Activated CD4-positive, alpha-beta T cell treated with anti-CD3 and anti-CD28 coated beads for 36 hours (primary cell): ENCODE results near the gene MSMP. TPM values are rescaled to one million over a fixed set of nuclear protein-coding genes. Genes with fewer than 3 reads are reported as not detected.

ENCODE experiments used
- ATAC-seq: fragments of 200-7000 bp; cut with Tn5 transposase; one replicate; pipeline ENCODE4 v1.10.0; 2021; ENCODE audit warnings: mild to moderate bottlenecking, moderate library complexity
- CTCF ChIA-PET: fragments of 350-600 bp; sonication (Branson Sonifier 250); formaldehyde crosslinking; loops from one replicate; lab custom pipeline; 2021; ENCODE audit warnings: antibody characterized with exemption; lab: Charles Lee
- POLR2A ChIA-PET: fragments of 350-600 bp; sonication (Branson Sonifier 250); formaldehyde crosslinking; loops from one replicate; lab custom pipeline; 2021; ENCODE audit warnings: antibody characterized with exemption, inconsistent platforms; lab: Charles Lee
- DNase-seq: peaks from one replicate; pipeline ENCODE4 v3.0.0-alpha.2; 2020
- H3K27ac Mint-ChIP-seq: one replicate; pipeline ENCODE4 v1.8.0; 2021; ENCODE audit warnings: mixed read lengths
- H3K27me3 Mint-ChIP-seq: one replicate; pipeline ENCODE4 v1.8.0; 2021; ENCODE audit warnings: mixed read lengths
- H3K36me3 Mint-ChIP-seq: one replicate; pipeline ENCODE4 v1.8.0; 2021; ENCODE audit warnings: low read depth, mixed read lengths
- H3K4me1 Mint-ChIP-seq: one replicate; pipeline ENCODE4 v1.8.0; 2021; ENCODE audit warnings: mixed read lengths
- H3K4me3 Mint-ChIP-seq: one replicate; pipeline ENCODE4 v1.8.0; 2021; ENCODE audit warnings: mild to moderate bottlenecking, moderate library complexity, mixed read lengths
- H3K9me3 Mint-ChIP-seq: one replicate; pipeline ENCODE4 v1.8.0; 2021; ENCODE audit warnings: low read depth, mixed read lengths
- intact Hi-C, 2 experiments: fragments of 100-400 bp; cut with DNase I in 1 of 2; cut with micrococcal nuclease in 1 of 2; formaldehyde crosslinking; loops; one replicate each; pipeline versions ENCODE4 v1.14.2 to v1.15.1; 2022 to 2024; cut with DNase I, micrococcal nuclease
- total RNA-seq, 2 experiments: library from RNA; stranded (reverse); gene quantifications; one replicate each; pipeline ENCODE4 v1.2.3, GENCODE V29; 2021

MSMP gene
- under 1 TPM in 1 of 2 experiments, not detected in 1; 0.39 TPM for total RNA-seq

GRCh38 chr9:35754264-35754663 is at the start of gene MSMP:
Gene MSMP, minus strand, starts transcription at chr9:35754276. Its CDS starts 147 bp downstream, at chr9:35754129.
- ChIA-PET CTCF (interaction anchor here (1.2 to 1.8 kb wide), 3 partner anchors 8 to 58 kb away, joined by 3 to 5 read pairs (median 4); no protein-coding TSS in a partner anchor), POLR2A (no interaction called here)
- peaks cover 24% of the 10 kb centered on the region for H3K36me3 Mint-ChIP-seq
- peaks cover 33% of the 10 kb centered on the region for H3K4me1 Mint-ChIP-seq
- ATAC-seq (no peak), DNase-seq (no peak)
- intact Hi-C loops, result loop anchor here in 1 of 2 experiments (10.0 kb wide), 1 partner anchor 651 kb away; the partner anchor contains the start of gene RNF38
- no peaks in the 10 kb centered on the region for H3K27me3 Mint-ChIP-seq
- no peak within 1 kb of the TSS for H3K27ac Mint-ChIP-seq
- no peaks in the 10 kb centered on the region for H3K9me3 Mint-ChIP-seq
- H3K4me3 Mint-ChIP-seq, result no peak within 1 kb of the TSS

- Mint-ChIP-seq H3K4me1 (peaks cover 22% of the 10 kb centered on the region), H3K27me3 (no peaks in the 10 kb centered on the region), H3K9me3 (no peaks in the 10 kb centered on the region), H3K36me3 (peaks cover 24% of the 10 kb centered on the region), H3K4me3 (no peak overlapping the region), H3K27ac (no peak overlapping the region)
- intact Hi-C loops, result no loop called here
- POLR2A ChIA-PET, result no interaction called here
- CTCF ChIA-PET, result interaction anchor here (1.2 kb wide), 1 partner anchor 11 kb away, joined by 3 read pairs; no protein-coding TSS in a partner anchor
- no peak for DNase-seq
- ATAC-seq, result no peak
Observed at GRCh38 chr9:35801328-35802128, 47.5 kb upstream of the MSMP start.

GRCh38 chr9:35800530-35800929 is 46.5 kb upstream of the MSMP start:
- DNase-seq (no peak), ATAC-seq (no peak)
- ChIA-PET CTCF (interaction anchor here (0.5 to 1.2 kb wide), 3 partner anchors 10 to 148 kb away, joined by 3 read pairs; no protein-coding TSS in a partner anchor), POLR2A (interaction anchor here (0.6 kb wide), 1 partner anchor 211 kb away, joined by 3 read pairs; no protein-coding TSS in a partner anchor)
- Mint-ChIP-seq H3K27me3 (no peaks in the 10 kb centered on the region), H3K9me3 (no peaks in the 10 kb centered on the region), H3K4me3 (no peak overlapping the region), H3K36me3 (peaks cover 18% of the 10 kb centered on the region), H3K27ac (no peak overlapping the region), H3K4me1 (peaks cover 22% of the 10 kb centered on the region)
- intact Hi-C loops, result no loop called here

GRCh38 chr9:35798658-35799374 is 44.7 kb upstream of the MSMP start:
- DNase-seq (peak; percentile 73), ATAC-seq (peak; percentile 99)
- H3K36me3 Mint-ChIP-seq, result peaks cover 18% of the 10 kb centered on the region
- ChIA-PET POLR2A (interaction anchor here (0.9 kb wide), 2 partner anchors 15 to 49 kb away, joined by 3 read pairs; no protein-coding TSS in a partner anchor), CTCF (interaction anchor here (0.6 to 1.4 kb wide), 7 partner anchors 8 to 149 kb away, joined by 3 to 6 read pairs (median 3); partner anchors contain the start of gene HINT2)
- no peak overlapping the region for H3K4me3 Mint-ChIP-seq
- no peaks in the 10 kb centered on the region for H3K9me3 Mint-ChIP-seq
- H3K4me1 Mint-ChIP-seq, result peaks cover 25% of the 10 kb centered on the region
- H3K27me3 Mint-ChIP-seq, result no peaks in the 10 kb centered on the region
- intact Hi-C loops, result no loop called here
- peak overlapping the region; percentile 65 for H3K27ac Mint-ChIP-seq

- Mint-ChIP-seq H3K36me3 (peaks cover 20% of the 10 kb centered on the region), H3K9me3 (no peaks in the 10 kb centered on the region), H3K4me3 (no peak overlapping the region), H3K4me1 (peaks cover 25% of the 10 kb centered on the region), H3K27me3 (no peaks in the 10 kb centered on the region), H3K27ac (no peak overlapping the region)
- intact Hi-C loops, result no loop called here
- DNase-seq, result no peak
- CTCF ChIA-PET, result interaction anchor here (0.7 to 1.4 kb wide), 3 partner anchors 17 to 211 kb away, joined by 3 to 5 read pairs (median 3); partner anchors contain the start of gene HINT2
- ATAC-seq, result no peak
- POLR2A ChIA-PET, result no interaction called here
Observed at GRCh38 chr9:35797311-35798109, 43.4 kb upstream of the MSMP start.

- no peak overlapping the region for H3K4me3 Mint-ChIP-seq
- CTCF ChIA-PET, result interaction anchor here (1.5 kb wide), 1 partner anchor 87 kb away, joined by 4 read pairs; no protein-coding TSS in a partner anchor
Observed at GRCh38 chr9:35795695-35796094, 41.6 kb upstream of the MSMP start.

GRCh38 chr9:35793461-35793860 is 39.4 kb upstream of the MSMP start:
- Mint-ChIP-seq H3K36me3 (peaks cover 2% of the 10 kb centered on the region), H3K9me3 (no peaks in the 10 kb centered on the region), H3K27me3 (no peaks in the 10 kb centered on the region), H3K27ac (no peak overlapping the region), H3K4me3 (no peak overlapping the region), H3K4me1 (peaks cover 15% of the 10 kb centered on the region)
- ChIA-PET POLR2A (no interaction called here), CTCF (interaction anchor here (0.9 to 1.0 kb wide), 2 partner anchors 89 to 239 kb away, joined by 3 to 6 read pairs; no protein-coding TSS in a partner anchor)
- ATAC-seq (no peak), DNase-seq (no peak)
- intact Hi-C loops, result no loop called here

More at GRCh38 chr9:35795695-35796094, 41.6 kb upstream of the MSMP start:
- intact Hi-C loops, result loop anchor here in 1 of 2 experiments (2.0 kb wide), 1 partner anchor 21 kb away; no protein-coding TSS in a partner anchor
- Mint-ChIP-seq H3K27ac (no peak overlapping the region), H3K27me3 (no peaks in the 10 kb centered on the region), H3K4me1 (peaks cover 25% of the 10 kb centered on the region), H3K9me3 (no peaks in the 10 kb centered on the region), H3K36me3 (peaks cover 10% of the 10 kb centered on the region)
- POLR2A ChIA-PET, result no interaction called here
- ATAC-seq, result no peak
- DNase-seq, result no peak

- H3K36me3 Mint-ChIP-seq, result peaks cover 2% of the 10 kb centered on the region
- peaks cover 10% of the 10 kb centered on the region for H3K4me1 Mint-ChIP-seq
- ChIA-PET CTCF (interaction anchor here (0.6 to 1.6 kb wide), 4 partner anchors 89 to 1186 kb away, joined by 3 to 6 read pairs (median 4); no protein-coding TSS in a partner anchor), POLR2A (no interaction called here)
- H3K27ac Mint-ChIP-seq, result no peak overlapping the region
- ATAC-seq, result no peak
- H3K4me3 Mint-ChIP-seq, result no peak overlapping the region
- H3K27me3 Mint-ChIP-seq, result no peaks in the 10 kb centered on the region
- no peak for DNase-seq
- intact Hi-C loops, result no loop called here
- H3K9me3 Mint-ChIP-seq, result no peaks in the 10 kb centered on the region
Observed at GRCh38 chr9:35792826-35793225, 38.8 kb upstream of the MSMP start.

- ChIA-PET CTCF (interaction anchor here (0.6 to 1.6 kb wide), 5 partner anchors 32 to 1186 kb away, joined by 3 to 5 read pairs (median 3); no protein-coding TSS in a partner anchor), POLR2A (interaction anchor here (0.5 kb wide), 1 partner anchor 1147 kb away, joined by 6 read pairs; no protein-coding TSS in a partner anchor)
- H3K36me3 Mint-ChIP-seq, result peaks cover 2% of the 10 kb centered on the region
- ATAC-seq (no peak), DNase-seq (no peak)
- no peaks in the 10 kb centered on the region for H3K27me3 Mint-ChIP-seq
- no peak overlapping the region for H3K27ac Mint-ChIP-seq
- no peak overlapping the region for H3K4me3 Mint-ChIP-seq
- H3K4me1 Mint-ChIP-seq, result peaks cover 7% of the 10 kb centered on the region
- no peaks in the 10 kb centered on the region for H3K9me3 Mint-ChIP-seq
- intact Hi-C loops, result no loop called here
Observed at GRCh38 chr9:35792024-35792813, 38.1 kb upstream of the MSMP start.
